IMR-90 (cell line): ENCODE results near the gene BMP2K. TPM values are rescaled to one million over a fixed set of nuclear protein-coding genes. Genes with fewer than 3 reads are reported as not detected.

ENCODE experiments used
- ATAC-seq: fragments of 200-7000 bp; cut with Tn5 transposase; 2 replicates; pipeline ENCODE4 v1.9.1; 2020; ENCODE audit warnings: low read depth, mild to moderate bottlenecking, moderate library complexity
- BruUV-seq: library from RNA; stranded (reverse); fragments of 400-500 nt; replicated peaks from 2 replicates; lab custom pipeline; 2021; lab: Mats Ljungman, UMichigan
- CTCF ChIA-PET: fragments of 300-600 bp; formaldehyde crosslinking; extraction: SDS; loops from one replicate; lab custom pipeline; 2021; ENCODE audit warnings: antibody characterized with exemption; lab: Yijun Ruan, JAX
- POLR2A ChIA-PET: fragments of 300-600 bp; sonication (Branson Sonifier 250); formaldehyde crosslinking; loops from one replicate; lab custom pipeline; 2022; ENCODE audit warnings: antibody characterized with exemption; ENCODE audit not compliant: unreplicated experiment; lab: Charles Lee
- DNase-seq: peaks from one replicate; pipeline ENCODE4 v3.0.0; 2013
- H2AFZ ChIP-seq: replicated peaks from 2 replicates; pipeline ENCODE3; 2013; ENCODE audit warnings: low read length, mild to moderate bottlenecking; ENCODE audit not compliant: poor library complexity
- H2AK5ac ChIP-seq: 2 replicates; pipeline ENCODE4 v1.6.1; 2013; ENCODE audit warnings: low read depth, low read length, inconsistent platforms
- H2AK9ac ChIP-seq: replicated peaks from 2 replicates; pipeline ENCODE3; 2013; ENCODE audit warnings: mild to moderate bottlenecking, low read depth, low read length, moderate library complexity; ENCODE audit not compliant: poor library complexity
- H2BK120ac ChIP-seq: 2 replicates; pipeline ENCODE4 v1.6.1; 2013; ENCODE audit warnings: low read depth, low read length, inconsistent platforms
- H2BK15ac ChIP-seq: 3 replicates; pipeline ENCODE4 v1.6.1; 2013; ENCODE audit warnings: low read depth, low read length, inconsistent platforms
- H2BK20ac ChIP-seq: 2 replicates; pipeline ENCODE4 v1.6.1; 2013; ENCODE audit warnings: low read depth, mild to moderate bottlenecking, inconsistent platforms, low read length, moderate library complexity
- H2BK5ac ChIP-seq: 2 replicates; pipeline ENCODE4 v1.6.1; 2013; ENCODE audit warnings: mild to moderate bottlenecking, low read depth, low read length, inconsistent platforms; ENCODE audit not compliant: poor library complexity, severe bottlenecking
- H3K14ac ChIP-seq: replicated peaks from 2 replicates; pipeline ENCODE4 v1.6.1; 2013; ENCODE audit warnings: low read depth, low read length, inconsistent platforms
- H3K18ac ChIP-seq: 2 replicates; pipeline ENCODE4 v1.6.1; 2013; ENCODE audit warnings: low read depth, low read length, control low read depth
- H3K23ac ChIP-seq: 2 replicates; pipeline ENCODE4 v1.6.1; 2013; ENCODE audit warnings: low read depth, low read length, inconsistent platforms
- H3K27ac ChIP-seq: 2 replicates; pipeline ENCODE4 v1.5.1; 2013; ENCODE audit warnings: mild to moderate bottlenecking, control low read depth, low read length; ENCODE audit not compliant: insufficient read depth
- H3K27me3 ChIP-seq: 2 replicates; pipeline ENCODE4 v1.6.1; 2013; ENCODE audit warnings: low read length; ENCODE audit not compliant: control insufficient read depth, insufficient read depth
- H3K36me3 ChIP-seq: 2 replicates; pipeline ENCODE4 v1.6.1; 2013; ENCODE audit warnings: low read length, mixed read lengths; ENCODE audit not compliant: control insufficient read depth, insufficient read depth
- H3K4ac ChIP-seq: 2 replicates; pipeline ENCODE4 v1.6.1; 2013; ENCODE audit warnings: low read depth, low read length, inconsistent platforms
- H3K4me1 ChIP-seq: 2 replicates; pipeline ENCODE4 v1.6.1; 2013; ENCODE audit warnings: low read length, mixed read lengths; ENCODE audit not compliant: control insufficient read depth, insufficient read depth
- H3K4me2 ChIP-seq: 2 replicates; pipeline ENCODE4 v1.6.1; 2013; ENCODE audit warnings: low read depth, mild to moderate bottlenecking, control low read depth, low read length, moderate library complexity
- H3K4me3 ChIP-seq: 2 replicates; pipeline ENCODE4 v1.5.1; 2013; ENCODE audit warnings: low read depth, mild to moderate bottlenecking, control low read depth, low read length, moderate library complexity; ENCODE audit not compliant: insufficient read depth
- H3K56ac ChIP-seq: 2 replicates; pipeline ENCODE4 v1.6.1; 2013; ENCODE audit warnings: low read length, inconsistent platforms; ENCODE audit not compliant: insufficient read depth; ENCODE audit errors: extremely low read depth
- H3K79me1 ChIP-seq, 2 experiments: 2 replicates each; pipeline ENCODE4 v1.6.1; 2013; ENCODE audit warnings: low read length in 2 of 2, inconsistent platforms in 1 of 2, low read depth in 1 of 2
- H3K9ac ChIP-seq: 2 replicates; pipeline ENCODE4 v1.6.1; 2013; ENCODE audit warnings: low read depth, low read length, control low read depth
- H3K9me1 ChIP-seq: 2 replicates; pipeline ENCODE4 v1.6.1; 2013; ENCODE audit warnings: low read length, inconsistent platforms; ENCODE audit not compliant: insufficient read depth
- H3K9me3 ChIP-seq: 2 replicates; pipeline ENCODE4 v1.6.1; 2013; ENCODE audit warnings: low read length; ENCODE audit not compliant: control insufficient read depth, insufficient read depth
- H4K20me1 ChIP-seq: 2 replicates; pipeline ENCODE4 v1.6.1; 2013; ENCODE audit warnings: low read length, inconsistent platforms; ENCODE audit not compliant: insufficient read depth
- H4K5ac ChIP-seq: 2 replicates; pipeline ENCODE4 v1.6.1; 2013; ENCODE audit warnings: mild to moderate bottlenecking, low read depth, low read length, control low read depth
- H4K8ac ChIP-seq, 2 experiments: 2 replicates each; pipeline ENCODE4 v1.6.1; 2013; ENCODE audit warnings: low read depth in 2 of 2, low read length in 2 of 2, control low read depth in 1 of 2, inconsistent platforms in 1 of 2
- H4K91ac ChIP-seq: 2 replicates; pipeline ENCODE4 v1.6.1; 2013; ENCODE audit warnings: low read depth, low read length, inconsistent platforms; ENCODE audit not compliant: insufficient read depth
- CHD1 ChIP-seq: IDR thresholded peaks from 2 replicates; pipeline ENCODE4 v1.6.1; 2012; ENCODE audit warnings: low read depth, low read length, improper control_type of control experiment
- MAZ ChIP-seq: IDR thresholded peaks from 2 replicates; pipeline ENCODE4 v1.6.1; 2012; ENCODE audit warnings: low read depth, mild to moderate bottlenecking, low read length, improper control_type of control experiment, moderate library complexity, borderline replicate concordance
- POLR2A ChIP-seq: IDR thresholded peaks from 2 replicates; pipeline ENCODE4 v1.6.1; 2012; ENCODE audit warnings: mild to moderate bottlenecking, low read depth, low read length
- SMC3 ChIP-seq: fragments of 150-350 bp; IDR thresholded peaks from 2 replicates; pipeline ENCODE4 v1.6.1; 2016; ENCODE audit warnings: low read depth, mild to moderate bottlenecking, antibody characterized with exemption, low read length, moderate library complexity
- WGBS, 2 experiments: methylation state at CpG; one replicate each; pipeline versions ENCODE4 v1.1.5 to v1.1.7; 2013; ENCODE audit warnings: missing lambda C conversion rate in 2 of 2; ENCODE audit not compliant: insufficient read length in 1 of 2; ENCODE audit errors: extremely low coverage in 2 of 2; 5-methylcytosine and 5-hydroxymethylcytosine counted together
- dilution Hi-C: fragments of 300-500 bp; cut with HindIII; formaldehyde crosslinking; loops from one replicate; pipeline ENCODE4 v1.14.3; 2018; ENCODE audit warnings: low sequenced_read_pairs; ENCODE audit not compliant: unreplicated experiment
- in situ Hi-C: fragments of 300-500 bp; cut with MboI; formaldehyde crosslinking; loops from 3 replicates; pipeline ENCODE4 v1.14.3; 2019; ENCODE audit warnings: low sequenced_read_pairs, inconsistent platforms, mixed read lengths
- intact Hi-C: fragments of 100-400 bp; cut with micrococcal nuclease; formaldehyde crosslinking; loops from 2 replicates; pipeline ENCODE4 v1.10.0; 2022
- polyA plus RNA-seq, 3 experiments: library from polyadenylated mRNA; depleted of rRNA; stranded (reverse); fragments of >200 nt; gene quantifications; 2 replicates each; pipeline ENCODE4 v1.2.3, GENCODE V29; 2012; ENCODE audit warnings: low replicate concordance in 1 of 3
- total RNA-seq: library from RNA; depleted of rRNA; stranded (reverse); fragments of >200 nt; gene quantifications from 2 replicates; pipeline ENCODE4 v1.2.3, GENCODE V29; 2012
- TF ChIP-seq, protein P1 (sequence below): fragments of 150-350 bp; IDR thresholded peaks from 2 replicates; pipeline ENCODE4 v1.6.1; 2017; ENCODE audit warnings: mild to moderate bottlenecking, antibody characterized with exemption, low read length, low read depth

BMP2K gene
- total and polyA plus RNA-seq, 2 of the 4 experiments (the other 2 are of a cell fraction) = 15.8 to 46.1 TPM

DNA sequence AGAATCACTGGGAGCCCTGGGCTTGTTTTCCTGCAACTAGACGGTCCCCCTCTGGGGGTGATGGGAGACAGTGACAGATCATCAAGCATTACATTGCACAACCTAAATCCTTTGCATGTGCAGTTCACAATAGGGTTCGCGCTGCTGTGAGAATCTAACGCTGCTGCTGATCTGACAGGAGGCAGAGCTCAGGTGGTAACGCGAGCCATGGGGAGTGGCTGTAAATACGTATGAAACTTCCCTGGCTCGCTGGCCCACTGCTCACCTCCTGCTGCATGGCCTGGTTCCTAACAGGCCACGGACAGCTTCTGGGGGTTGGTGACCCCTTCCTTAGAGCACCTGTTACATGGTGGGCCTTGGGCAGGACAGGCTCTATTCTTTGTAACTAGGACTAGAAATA, 152.7 kb downstream of the BMP2K start:
- Histone ChIP-seq H3K36me3 (peaks cover 13% of the 10 kb centered on the region), H3K27ac (no peak overlapping the region), H3K27me3 (no peaks in the 10 kb centered on the region), H3K9ac (no peak overlapping the region), H4K20me1 (no peaks in the 10 kb centered on the region), H3K9me3 (no peaks in the 10 kb centered on the region), H3K14ac (no peak overlapping the region), H3K4ac (no peak overlapping the region), H2AK9ac (no peak overlapping the region), H4K91ac (no peak overlapping the region), H2BK20ac (no peak overlapping the region), H3K4me3 (no peak overlapping the region), H3K56ac (no peak overlapping the region), H3K18ac (no peak overlapping the region), H4K5ac (no peak overlapping the region), H3K23ac (no peak overlapping the region), H3K4me1 (no peaks in the 10 kb centered on the region), H4K8ac (no peak overlapping the region), H3K9me1 (no peaks in the 10 kb centered on the region), H2AK5ac (no peak overlapping the region), H3K4me2 (no peak overlapping the region), H2BK5ac (no peak overlapping the region), H2BK15ac (no peak overlapping the region), H2BK120ac (no peak overlapping the region), H2AFZ (no peak overlapping the region), H3K79me1 (no peaks in the 10 kb centered on the region; a peak in 1 of 4 replicates)
- POLR2A ChIA-PET = no interaction called here
- dilution Hi-C loops = no loop called here
- no TSS peak for BruUV-seq
- ATAC-seq = no peak
- CTCF ChIA-PET = no interaction called here
- no peak for DNase-seq
- WGBS, 2 experiments = 90% methylated on average over 2 of the region's 9 CpGs; no CpG with 5 or more reads in 1 of the 2 experiments
- no peak for TF ChIP-seq MAZ
- TF ChIP-seq, protein P1, sequence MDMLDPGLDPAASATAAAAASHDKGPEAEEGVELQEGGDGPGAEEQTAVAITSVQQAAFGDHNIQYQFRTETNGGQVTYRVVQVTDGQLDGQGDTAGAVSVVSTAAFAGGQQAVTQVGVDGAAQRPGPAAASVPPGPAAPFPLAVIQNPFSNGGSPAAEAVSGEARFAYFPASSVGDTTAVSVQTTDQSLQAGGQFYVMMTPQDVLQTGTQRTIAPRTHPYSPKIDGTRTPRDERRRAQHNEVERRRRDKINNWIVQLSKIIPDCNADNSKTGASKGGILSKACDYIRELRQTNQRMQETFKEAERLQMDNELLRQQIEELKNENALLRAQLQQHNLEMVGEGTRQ = no peak
- no peak for TF ChIP-seq CHD1
- no peak for TF ChIP-seq SMC3
- no peak for TF ChIP-seq POLR2A
- in situ Hi-C loops = loop anchor here (25.0 kb wide), 1 partner anchor 1408 kb away; the partner anchor contains the start of gene CFAP299
- intact Hi-C loops = loop anchor here (10.0 kb wide), 1 partner anchor 314 kb away; no protein-coding TSS in a partner anchor
